A549 (cell line): Measurements from ENCODE around the gene GPR62. TPM values are rescaled to one million over a fixed set of nuclear protein-coding genes. Genes with fewer than 3 reads are reported as not detected.

Experiments used
- ATAC-seq, 2 experiments: fragments of 200-7000 bp in 1 of 2; fragments of >200 bp in 1 of 2; cut with Nextera tagmentation in 1 of 2; cut with Tn5 transposase in 1 of 2; 3 replicates each; pipeline versions ENCODE4 v1.8.0 to v1.9.1; 2018 to 2020; ENCODE audit warnings: mild to moderate bottlenecking in 1 of 2, moderate library complexity in 1 of 2
- CTCF ChIA-PET: fragments of 300-600 bp; sonication (Branson Sonifier 250); formaldehyde crosslinking; extraction: SDS; loops from one replicate; lab custom pipeline; 2021; ENCODE audit warnings: antibody characterized with exemption, inconsistent platforms; lab: Yijun Ruan, JAX
- POLR2A ChIA-PET: fragments of 350-600 bp; formaldehyde crosslinking; extraction: SDS; loops from one replicate; lab custom pipeline; 2021; ENCODE audit warnings: antibody characterized with exemption, inconsistent platforms; lab: Yijun Ruan, JAX
- DNase-seq, 2 experiments: peaks; one replicate each; pipeline versions ENCODE4 v3.0.0 to v3.0.0-alpha.2; 2011 to 2016; ENCODE audit warnings: low read depth in 1 of 2, low spot score in 1 of 2
- FAIRE-seq: peaks from 2 replicates; lab custom pipeline; 2011; peaks lifted over from hg19 to GRCh38; lab: Jason Lieb, UNC
- H3K27ac ChIP-seq, 2 experiments: fragments of >200 bp; sonication (Bioruptor Twin); formaldehyde crosslinking; 3 replicates each; pipeline ENCODE4 v1.5.1; 2016 to 2017
- H3K4me1 ChIP-seq: fragments of >200 bp; sonication (Bioruptor Twin); formaldehyde crosslinking; 3 replicates; pipeline ENCODE4 v1.6.1; 2016
- H3K4me2 ChIP-seq: fragments of >200 bp; sonication (Bioruptor Twin); formaldehyde crosslinking; 3 replicates; pipeline ENCODE4 v1.6.1; 2016
- H3K4me3 ChIP-seq: fragments of >200 bp; sonication (Bioruptor Twin); formaldehyde crosslinking; 3 replicates; pipeline ENCODE4 v1.5.1; 2016
- H3K9me3 ChIP-seq: fragments of >200 bp; sonication (Bioruptor Twin); formaldehyde crosslinking; 3 replicates; pipeline ENCODE4 v1.6.1; 2016
- ATOH8 ChIP-seq: fragments of 250-450 bp; sonication (Bioruptor Pico); IDR thresholded peaks from 2 replicates; pipeline ENCODE4 v1.5.0; 2020; ENCODE audit warnings: low read depth, mild to moderate bottlenecking, moderate library complexity
- BHLHE40 ChIP-seq: IDR thresholded peaks from 2 replicates; pipeline ENCODE4 v1.6.1; 2012; ENCODE audit warnings: low read depth, low read length, inconsistent platforms
- CBX8 ChIP-seq: fragments of 200-600 bp; sonication (generic); IDR thresholded peaks from 2 replicates; pipeline ENCODE4 v1.6.1; 2016
- CHD2 ChIP-seq: fragments of 150-350 bp; IDR thresholded peaks from 2 replicates; pipeline ENCODE4 v1.6.1; 2014; ENCODE audit warnings: low read length; ENCODE audit not compliant: partially characterized antibody
- CTCF ChIP-seq: fragments of >200 bp; sonication (Bioruptor Twin); formaldehyde crosslinking; IDR thresholded peaks from 3 replicates; pipeline ENCODE4 v1.5.1; 2016
- EHF ChIP-seq: fragments of 250-450 bp; sonication (Bioruptor Pico); IDR thresholded peaks from 2 replicates; pipeline ENCODE4 v1.5.0; 2020; ENCODE audit warnings: mild to moderate bottlenecking
- EHMT2 ChIP-seq: fragments of 200-600 bp; sonication (generic); IDR thresholded peaks from 2 replicates; pipeline ENCODE4 v1.6.1; 2016; ENCODE audit warnings: antibody characterized with exemption, low read depth, mild to moderate bottlenecking, moderate library complexity
- EP300 ChIP-seq, 2 experiments: fragments of >200 bp; sonication (Bioruptor Twin); formaldehyde crosslinking; IDR thresholded peaks; 2 replicates in 1 of 2; 3 replicates in 1 of 2; pipeline ENCODE4 v1.6.1; 2016 to 2017
- HDAC2 ChIP-seq: fragments of 200-600 bp; sonication (generic); IDR thresholded peaks from 2 replicates; pipeline ENCODE4 v1.6.1; 2016
- HOXA7 ChIP-seq: fragments of 250-450 bp; sonication (Bioruptor Pico); IDR thresholded peaks from 2 replicates; pipeline ENCODE4 v1.5.0; 2020; ENCODE audit warnings: mild to moderate bottlenecking, moderate library complexity
- KDM5A ChIP-seq: fragments of 200-600 bp; sonication (generic); IDR thresholded peaks from 2 replicates; pipeline ENCODE4 v1.6.1; 2016; ENCODE audit warnings: antibody characterized with exemption, mild to moderate bottlenecking
- MAFK ChIP-seq: fragments of 450-650 bp; IDR thresholded peaks from 2 replicates; pipeline ENCODE4 v1.6.1; 2014; ENCODE audit not compliant: partially characterized antibody
- MAX ChIP-seq: IDR thresholded peaks from 2 replicates; pipeline ENCODE4 v1.6.1; 2012
- MAZ ChIP-seq: fragments of 150-350 bp; IDR thresholded peaks from 2 replicates; pipeline ENCODE4 v1.6.1; 2014; ENCODE audit warnings: antibody characterized with exemption, low read depth, low read length, borderline replicate concordance
- MYC ChIP-seq: IDR thresholded peaks from 2 replicates; pipeline ENCODE4 v1.6.1; 2012; ENCODE audit warnings: mild to moderate bottlenecking, inconsistent platforms, low read length, improper control_type of control experiment, borderline replicate concordance
- NFE2L2 ChIP-seq: fragments of 150-350 bp; conservative IDR thresholded peaks from 2 replicates; pipeline ENCODE4 v1.6.1; 2014; ENCODE audit warnings: low read length
- PBX3 ChIP-seq: IDR thresholded peaks from 2 replicates; pipeline ENCODE4 v1.6.1; 2012
- POLR2A ChIP-seq: IDR thresholded peaks from 2 replicates; pipeline ENCODE4 v1.6.1; 2012; ENCODE audit warnings: mild to moderate bottlenecking, low read length
- RCOR1 ChIP-seq: fragments of 150-350 bp; IDR thresholded peaks from 2 replicates; pipeline ENCODE4 v1.6.1; 2014; ENCODE audit warnings: antibody characterized with exemption, low read length, low read depth
- REST ChIP-seq: fragments of 200-600 bp; sonication (generic); IDR thresholded peaks from 2 replicates; pipeline ENCODE4 v1.6.1; 2016; ENCODE audit warnings: antibody characterized with exemption, mild to moderate bottlenecking, moderate library complexity
- SMC3 ChIP-seq: fragments of >200 bp; sonication (Bioruptor Twin); formaldehyde crosslinking; IDR thresholded peaks from 3 replicates; pipeline ENCODE4 v1.6.1; 2018; ENCODE audit warnings: inconsistent platforms
- ZFP36 ChIP-seq: fragments of 450-650 bp; IDR thresholded peaks from 2 replicates; pipeline ENCODE4 v1.6.1; 2014; ENCODE audit warnings: borderline replicate concordance; ENCODE audit not compliant: partially characterized antibody
- ZSCAN20 ChIP-seq: fragments of 250-450 bp; sonication (Bioruptor Pico); IDR thresholded peaks from 2 replicates; pipeline ENCODE4 v1.8.0; 2022; ENCODE audit warnings: mild to moderate bottlenecking, moderate library complexity
- WGBS: methylation state at CpG from one replicate; pipeline ENCODE4 v1.1.6; 2017; ENCODE audit errors: missing lambda C conversion rate; 5-methylcytosine and 5-hydroxymethylcytosine counted together
- polyA plus RNA-seq, 4 experiments: library from polyadenylated mRNA; depleted of rRNA in 3 of 4; stranded (reverse); fragments of >200 nt; fragmentation: RNase III in 1 of 4; extraction: RNeasy Plus Mini Kit Qiagen cat#74134 plus additional on column Dnase treatment in 1 of 4; gene quantifications; 2 replicates in 3 of 4; 3 replicates in 1 of 4; pipeline ENCODE4 v1.2.3, GENCODE V29; 2011 to 2017

GPR62 gene
- polyA plus RNA-seq, 2 of the 4 experiments (the other 2 are of a cell fraction) = 0.05 TPM; not detected in 1

GRCh38 chr3:51937611-51938450, 17.4 kb upstream of the GPR62 start:
- ATAC-seq (no peak), DNase-seq (no peak), FAIRE-seq (no peak)
- Histone ChIP-seq H3K4me1 (peaks cover 14% of the 10 kb centered on the region), H3K27ac (no peak overlapping the region), H3K4me3 (no peak overlapping the region), H3K4me2 (no peak overlapping the region), H3K9me3 (no peaks in the 10 kb centered on the region)
- ChIA-PET CTCF (interaction anchor here (0.5 to 2.0 kb wide), 3 partner anchors 36 to 185 kb away, joined by 3 to 9 read pairs (median 3); partner anchors contain the start of genes ABHD14A and ABHD14B), POLR2A (no interaction called here)
- no peak for TF ChIP-seq MAX
- TF ChIP-seq EP300 (IDR thresholded peaks at IDR 0.05) = no peak
- no peak for TF ChIP-seq MAFK
- TF ChIP-seq EHMT2 = no peak
- TF ChIP-seq PBX3 = no peak
- no peak for TF ChIP-seq CTCF
- no peak for TF ChIP-seq POLR2A
- TF ChIP-seq MYC = no peak
- no peak for TF ChIP-seq ZFP36
- 82% methylated on average over 9 of the region's 13 CpGs for WGBS

GRCh38 chr3:51938780-51939425, 16.3 kb upstream of the GPR62 start:
- Histone ChIP-seq H3K4me3 (no peak overlapping the region), H3K4me1 (peaks cover 21% of the 10 kb centered on the region), H3K4me2 (no peak overlapping the region), H3K9me3 (no peaks in the 10 kb centered on the region), H3K27ac (no peak overlapping the region)
- no peak for DNase-seq
- FAIRE-seq = no peak
- ATAC-seq = no peak
- no peak for TF ChIP-seq EP300 (IDR thresholded peaks at IDR 0.05)
- no peak for TF ChIP-seq HDAC2
- no peak for TF ChIP-seq REST
- no peak for TF ChIP-seq SMC3
- no peak for TF ChIP-seq RCOR1
- no peak for TF ChIP-seq CTCF
- no peak for TF ChIP-seq EHF (CRISPR knock-in tag)
- no peak for TF ChIP-seq ATOH8
- TF ChIP-seq CHD2 = no peak
- no peak for TF ChIP-seq POLR2A
- no peak for TF ChIP-seq BHLHE40
- no peak for TF ChIP-seq KDM5A
- no peak for TF ChIP-seq CBX8
- TF ChIP-seq ZSCAN20 (CRISPR knock-in tag) = no peak
- no peak for TF ChIP-seq NFE2L2
- no peak for TF ChIP-seq MAZ
- no peak for TF ChIP-seq HOXA7 (CRISPR knock-in tag)
- WGBS = 88% methylated on average over 9 of the region's 9 CpGs
- CTCF ChIA-PET = interaction anchor here (2.0 kb wide), 1 partner anchor 35 kb away, joined by 9 read pairs; the partner anchor contains the start of genes ABHD14A and ABHD14B
- POLR2A ChIA-PET = no interaction called here
